Hepatocyte (in vitro differentiated cells): ENCODE results near the gene PLK5. TPM values are rescaled to one million over a fixed set of nuclear protein-coding genes. Genes with fewer than 3 reads are reported as not detected.
"Not testable (repeated sequence)": the region's sequence is repeated elsewhere in the genome, so short reads cannot be mapped to it uniquely, and the experiment has no call there.

Experiments used
- DNase-seq: peaks from one replicate; pipeline ENCODE4 v3.0.0-alpha.2; 2016; ENCODE audit warnings: low spot score
- H2AFZ ChIP-seq: fragments of 200-600 bp; sonication (generic); 2 replicates; pipeline ENCODE4 v1.6.0; 2016; ENCODE audit warnings: antibody characterized with exemption, mild to moderate bottlenecking
- H3K27ac ChIP-seq: fragments of 200-600 bp; sonication (generic); 2 replicates; pipeline ENCODE4 v1.5.1; 2016; ENCODE audit warnings: mild to moderate bottlenecking
- H3K27me3 ChIP-seq: fragments of 200-600 bp; sonication (generic); 2 replicates; pipeline ENCODE4 v1.6.1; 2016
- H3K36me3 ChIP-seq: fragments of 200-600 bp; sonication (generic); replicated peaks from 2 replicates; pipeline ENCODE4 v1.5.1; 2016; ENCODE audit warnings: low read depth; ENCODE audit not compliant: insufficient read depth
- H3K4me1 ChIP-seq: fragments of 200-600 bp; sonication (generic); 2 replicates; pipeline ENCODE4 v1.5.1; 2016; ENCODE audit warnings: mild to moderate bottlenecking, moderate library complexity; ENCODE audit not compliant: insufficient read depth
- H3K4me2 ChIP-seq: fragments of 200-600 bp; sonication (generic); 2 replicates; pipeline ENCODE4 v1.6.0; 2016
- H3K4me3 ChIP-seq: fragments of 200-600 bp; sonication (generic); 2 replicates; pipeline ENCODE4 v1.5.1; 2016; ENCODE audit warnings: mild to moderate bottlenecking
- H3K79me2 ChIP-seq: fragments of 200-600 bp; sonication (generic); 2 replicates; pipeline ENCODE4 v1.6.0; 2017; ENCODE audit warnings: mild to moderate bottlenecking
- H3K9me2 ChIP-seq: fragments of 200-600 bp; sonication (generic); replicated peaks from 2 replicates; pipeline ENCODE4 v1.6.0; 2017; ENCODE audit warnings: mild to moderate bottlenecking; ENCODE audit not compliant: insufficient read depth
- H3K9me3 ChIP-seq: fragments of 200-600 bp; sonication (generic); 2 replicates; pipeline ENCODE4 v1.5.1; 2016; ENCODE audit warnings: low read depth, mild to moderate bottlenecking
- H4K20me1 ChIP-seq: fragments of 200-600 bp; sonication (generic); 2 replicates; pipeline ENCODE4 v1.6.0; 2016; ENCODE audit warnings: mild to moderate bottlenecking; ENCODE audit not compliant: insufficient read depth, poor library complexity, severe bottlenecking
- EZH2 ChIP-seq: fragments of 200-600 bp; sonication (generic); IDR thresholded peaks from 2 replicates; pipeline ENCODE4 v1.6.1; 2016; ENCODE audit warnings: antibody characterized with exemption, mild to moderate bottlenecking, borderline replicate concordance
- EZH2phosphoT487 ChIP-seq: fragments of 200-600 bp; sonication (generic); IDR thresholded peaks from one replicate; pipeline ENCODE4 v1.6.1; 2018; ENCODE audit warnings: antibody characterized with exemption, mild to moderate bottlenecking, low read depth, moderate library complexity; ENCODE audit not compliant: unreplicated experiment, severe bottlenecking
- WGBS: methylation state at CpG from one replicate; pipeline ENCODE4 v1.1.6; 2016; ENCODE audit warnings: low lambda C conversion rate; ENCODE audit errors: missing lambda C conversion rate; 5-methylcytosine and 5-hydroxymethylcytosine counted together
- polyA plus RNA-seq: library from polyadenylated mRNA; unstranded; fragments of >200 nt; fragmentation: Nextera tagmentation; extraction: Ambion mirVana; gene quantifications from 2 replicates; pipeline ENCODE4 v1.2.1, GENCODE V29; 2016
- total RNA-seq: library from RNA; depleted of rRNA; stranded (reverse); fragments of >200 nt; gene quantifications from 2 replicates; pipeline ENCODE4 v1.2.3, GENCODE V29; 2014
- TF ChIP-seq, protein P1 (sequence below): fragments of 200-600 bp; sonication (generic); IDR thresholded peaks from 2 replicates; pipeline ENCODE4 v1.5.1; 2016; ENCODE audit warnings: antibody characterized with exemption, mild to moderate bottlenecking; ENCODE audit not compliant: poor library complexity

PLK5 gene
- total and polyA plus RNA-seq, 2 experiments from 2014 or later = 0.53 TPM; not detected in 1

DNA sequence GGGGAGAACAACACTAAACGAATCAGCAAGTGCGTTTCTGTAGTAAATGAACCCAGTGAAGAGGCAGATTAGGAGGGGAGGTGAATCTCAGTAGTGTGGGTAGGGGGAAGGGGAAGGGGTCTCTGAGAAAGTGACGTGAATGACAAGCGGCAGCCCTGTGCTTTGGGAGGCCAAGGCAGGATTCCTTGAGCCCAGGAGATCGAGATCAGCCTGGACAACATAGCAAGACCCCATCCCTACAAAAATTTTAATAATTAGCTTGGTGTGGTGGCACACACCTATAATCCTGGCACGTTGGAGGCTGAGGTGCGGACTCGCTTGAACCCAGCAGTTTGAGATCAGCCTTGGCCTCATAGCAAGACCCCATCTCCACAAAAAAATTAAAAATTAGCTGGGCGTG lies 8.1 kb downstream of the PLK5 start:
- H3K27ac ChIP-seq = no peak overlapping the region
- H3K4me2 ChIP-seq = no peak overlapping the region
- 94% methylated on average over 9 of the region's 9 CpGs for WGBS
- no peaks in the 10 kb centered on the region for H3K9me3 ChIP-seq
- no peak for DNase-seq
- H3K36me3 ChIP-seq = no peaks in the 10 kb centered on the region
- H3K9me2 ChIP-seq = no peaks in the 10 kb centered on the region
- no peaks in the 10 kb centered on the region for H3K27me3 ChIP-seq
- H3K4me3 ChIP-seq = no peak overlapping the region
- H4K20me1 ChIP-seq = no peaks in the 10 kb centered on the region
- no peaks in the 10 kb centered on the region for H3K4me1 ChIP-seq
- TF ChIP-seq, protein P1, sequence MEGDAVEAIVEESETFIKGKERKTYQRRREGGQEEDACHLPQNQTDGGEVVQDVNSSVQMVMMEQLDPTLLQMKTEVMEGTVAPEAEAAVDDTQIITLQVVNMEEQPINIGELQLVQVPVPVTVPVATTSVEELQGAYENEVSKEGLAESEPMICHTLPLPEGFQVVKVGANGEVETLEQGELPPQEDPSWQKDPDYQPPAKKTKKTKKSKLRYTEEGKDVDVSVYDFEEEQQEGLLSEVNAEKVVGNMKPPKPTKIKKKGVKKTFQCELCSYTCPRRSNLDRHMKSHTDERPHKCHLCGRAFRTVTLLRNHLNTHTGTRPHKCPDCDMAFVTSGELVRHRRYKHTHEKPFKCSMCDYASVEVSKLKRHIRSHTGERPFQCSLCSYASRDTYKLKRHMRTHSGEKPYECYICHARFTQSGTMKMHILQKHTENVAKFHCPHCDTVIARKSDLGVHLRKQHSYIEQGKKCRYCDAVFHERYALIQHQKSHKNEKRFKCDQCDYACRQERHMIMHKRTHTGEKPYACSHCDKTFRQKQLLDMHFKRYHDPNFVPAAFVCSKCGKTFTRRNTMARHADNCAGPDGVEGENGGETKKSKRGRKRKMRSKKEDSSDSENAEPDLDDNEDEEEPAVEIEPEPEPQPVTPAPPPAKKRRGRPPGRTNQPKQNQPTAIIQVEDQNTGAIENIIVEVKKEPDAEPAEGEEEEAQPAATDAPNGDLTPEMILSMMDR = no peak
- no peak for TF ChIP-seq EZH2
- no peak for TF ChIP-seq EZH2phosphoT487
- H3K79me2 ChIP-seq = no peaks in the 10 kb centered on the region
- H2AFZ ChIP-seq = no peak overlapping the region

GRCh38 chr19:1533510-1534150 lies 9.8 kb downstream of the PLK5 start:
- H3K9me2 ChIP-seq = no peaks in the 10 kb centered on the region
- H3K4me2 ChIP-seq = no peak overlapping the region
- WGBS = 83% methylated on average over 17 of the region's 23 CpGs
- no peaks in the 10 kb centered on the region for H3K27me3 ChIP-seq
- no peaks in the 10 kb centered on the region for H3K4me1 ChIP-seq
- no peaks in the 10 kb centered on the region for H3K36me3 ChIP-seq
- no peak overlapping the region for H3K4me3 ChIP-seq
- no peaks in the 10 kb centered on the region for H4K20me1 ChIP-seq
- DNase-seq = no peak
- H3K9me3 ChIP-seq = no peaks in the 10 kb centered on the region
- H2AFZ ChIP-seq = no peak overlapping the region
- H3K79me2 ChIP-seq = no peaks in the 10 kb centered on the region
- H3K27ac ChIP-seq = no peak overlapping the region
- TF ChIP-seq, protein P1 = no peak
- TF ChIP-seq EZH2 = no peak

DNA sequence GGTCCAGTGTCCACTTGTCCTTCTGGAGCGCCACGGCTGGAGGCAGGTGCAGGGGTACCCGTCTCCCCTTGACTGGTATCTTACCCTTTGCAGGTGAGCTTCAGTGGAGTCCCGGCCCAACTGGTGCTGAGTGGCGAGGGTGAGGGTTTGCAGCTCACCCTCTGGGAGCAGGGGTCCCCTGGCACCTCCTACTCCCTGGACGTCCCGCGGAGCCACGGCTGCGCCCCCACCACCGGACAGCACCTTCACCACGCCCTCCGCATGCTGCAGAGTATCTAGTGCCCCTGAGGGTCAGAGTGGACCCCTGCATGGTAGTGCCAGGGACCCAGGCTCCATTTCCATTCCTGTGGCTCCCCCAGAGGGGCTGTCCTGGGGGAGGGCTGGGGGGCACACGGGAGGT lies 11.1 kb downstream of the PLK5 start:
- no peak overlapping the region for H3K4me2 ChIP-seq
- H4K20me1 ChIP-seq = no peaks in the 10 kb centered on the region
- no peak overlapping the region for H3K27ac ChIP-seq
- no peaks in the 10 kb centered on the region for H3K9me3 ChIP-seq
- no peaks in the 10 kb centered on the region for H3K79me2 ChIP-seq
- H3K9me2 ChIP-seq = no peaks in the 10 kb centered on the region
- no peak overlapping the region for H2AFZ ChIP-seq
- peaks cover 4% of the 10 kb centered on the region for H3K4me1 ChIP-seq
- 83% methylated on average over 14 of the region's 14 CpGs for WGBS
- no peaks in the 10 kb centered on the region for H3K27me3 ChIP-seq
- DNase-seq = no peak
- no peak overlapping the region for H3K4me3 ChIP-seq
- TF ChIP-seq EZH2phosphoT487 = no peak
- TF ChIP-seq EZH2 = no peak
- TF ChIP-seq, protein P1 = no peak
- no peaks in the 10 kb centered on the region for H3K36me3 ChIP-seq

DNA sequence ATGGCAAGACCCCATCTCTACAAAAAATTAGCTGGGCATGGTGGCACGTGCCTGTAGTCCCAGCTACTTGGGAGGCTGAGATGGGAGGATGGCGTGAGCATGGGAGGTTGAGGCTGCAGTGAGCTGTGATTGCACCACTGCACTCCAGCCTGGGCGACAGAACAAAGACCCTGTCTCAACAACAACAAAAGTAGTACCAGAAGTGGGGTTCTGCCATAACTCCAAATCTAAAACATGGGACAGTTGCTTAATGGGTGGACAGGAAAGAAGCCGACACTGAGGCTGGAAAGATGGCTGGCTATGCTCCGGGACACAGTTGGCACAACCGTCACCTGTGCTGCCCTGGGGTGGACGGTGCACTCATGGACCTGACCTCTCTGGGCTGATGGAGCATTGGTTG lies 11.8 kb downstream of the PLK5 start:
- not testable (repeated sequence) for H3K9me3 ChIP-seq, H3K27ac ChIP-seq, H4K20me1 ChIP-seq, H3K27me3 ChIP-seq, H3K79me2 ChIP-seq, DNase-seq, H3K9me2 ChIP-seq, H3K4me3 ChIP-seq, H3K36me3 ChIP-seq, H3K4me2 ChIP-seq, H3K4me1 ChIP-seq, H2AFZ ChIP-seq
- WGBS = 95% methylated on average over 7 of the region's 7 CpGs
